CD8-positive, alpha-beta memory T cell (primary cell): Measurements from ENCODE around the gene SCAMP2. TPM values are rescaled to one million over a fixed set of nuclear protein-coding genes. Genes with fewer than 3 reads are reported as not detected.

Source experiments
- CTCF ChIA-PET: fragments of 350-600 bp; sonication (Branson Sonifier 250); formaldehyde crosslinking; loops from one replicate; lab custom pipeline; 2021; ENCODE audit warnings: antibody characterized with exemption; lab: Charles Lee
- POLR2A ChIA-PET: fragments of 350-600 bp; sonication (Branson Sonifier 250); formaldehyde crosslinking; loops from one replicate; lab custom pipeline; 2021; ENCODE audit warnings: antibody characterized with exemption; lab: Charles Lee
- DNase-seq, 5 donors: peaks; one replicate each; pipeline versions ENCODE4 v3.0.0 to v3.0.0-alpha.2; 2020 to 2022; ENCODE audit warnings: mixed read lengths in 1 of 5
- H3K27ac ChIP-seq: one replicate; pipeline ENCODE4 v1.7.0; 2013; ENCODE audit warnings: low read depth, mild to moderate bottlenecking, low read length, moderate library complexity
- H3K27me3 ChIP-seq: 2 replicates; pipeline ENCODE4 v1.7.0; 2013; ENCODE audit warnings: low read length, mild to moderate bottlenecking; ENCODE audit not compliant: insufficient read depth, poor library complexity, severe bottlenecking
- H3K36me3 ChIP-seq: 2 replicates; pipeline ENCODE4 v1.7.0; 2013; ENCODE audit warnings: mild to moderate bottlenecking, low read length, moderate library complexity; ENCODE audit not compliant: insufficient read depth
- H3K4me1 ChIP-seq: 2 replicates; pipeline ENCODE4 v1.7.0; 2013; ENCODE audit warnings: mild to moderate bottlenecking, low read length, moderate library complexity; ENCODE audit not compliant: insufficient read depth
- H3K4me3 ChIP-seq: 2 replicates; pipeline ENCODE4 v1.7.0; 2013; ENCODE audit warnings: mild to moderate bottlenecking, low read length
- H3K9me3 ChIP-seq: 2 replicates; pipeline ENCODE4 v1.7.0; 2013; ENCODE audit warnings: mild to moderate bottlenecking, low read length
- H3K27ac Mint-ChIP-seq, 8 donors: one replicate each; pipeline ENCODE4 v1.8.0; 2020 to 2021; ENCODE audit warnings: mixed read lengths in 8 of 8, mild to moderate bottlenecking in 6 of 8, inconsistent platforms in 3 of 8, moderate library complexity in 3 of 8
- H3K27me3 Mint-ChIP-seq, 2 donors: one replicate each; pipeline ENCODE4 v1.8.0; 2020 to 2021; ENCODE audit warnings: mixed read lengths in 2 of 2, mild to moderate bottlenecking in 1 of 2, moderate library complexity in 1 of 2
- H3K36me3 Mint-ChIP-seq, 3 donors: one replicate each; pipeline ENCODE4 v1.8.0; 2020 to 2021; ENCODE audit warnings: mixed read lengths in 3 of 3, inconsistent platforms in 1 of 3, mild to moderate bottlenecking in 1 of 3
- H3K4me1 Mint-ChIP-seq, 3 donors: one replicate each; pipeline ENCODE4 v1.8.0; 2020 to 2021; ENCODE audit warnings: mixed read lengths in 3 of 3, inconsistent platforms in 1 of 3, mild to moderate bottlenecking in 1 of 3
- H3K4me3 Mint-ChIP-seq, 7 donors: one replicate each; pipeline ENCODE4 v1.8.0; 2020 to 2021; ENCODE audit warnings: mixed read lengths in 7 of 7, mild to moderate bottlenecking in 6 of 7, moderate library complexity in 4 of 7, inconsistent platforms in 2 of 7
- H3K9me3 Mint-ChIP-seq, 5 donors: one replicate each; pipeline ENCODE4 v1.8.0; 2020 to 2022; ENCODE audit warnings: mixed read lengths in 5 of 5, mild to moderate bottlenecking in 3 of 5, moderate library complexity in 2 of 5, inconsistent platforms in 1 of 5
- polyA plus RNA-seq: library from polyadenylated mRNA; unstranded; fragments of 300-500 nt; fragmentation: Illumina TruSeq; gene quantifications from one replicate; pipeline ENCODE4 v1.2.3, GENCODE V29; 2021
- total RNA-seq, 2 experiments: library from RNA; stranded (reverse); gene quantifications; one replicate each; pipeline ENCODE4 v1.2.3, GENCODE V29; 2021

SCAMP2 gene
- total and polyA plus RNA-seq, 3 experiments from 2014 or later, result 82.8 to 154 (median 84.2) TPM

DNA sequence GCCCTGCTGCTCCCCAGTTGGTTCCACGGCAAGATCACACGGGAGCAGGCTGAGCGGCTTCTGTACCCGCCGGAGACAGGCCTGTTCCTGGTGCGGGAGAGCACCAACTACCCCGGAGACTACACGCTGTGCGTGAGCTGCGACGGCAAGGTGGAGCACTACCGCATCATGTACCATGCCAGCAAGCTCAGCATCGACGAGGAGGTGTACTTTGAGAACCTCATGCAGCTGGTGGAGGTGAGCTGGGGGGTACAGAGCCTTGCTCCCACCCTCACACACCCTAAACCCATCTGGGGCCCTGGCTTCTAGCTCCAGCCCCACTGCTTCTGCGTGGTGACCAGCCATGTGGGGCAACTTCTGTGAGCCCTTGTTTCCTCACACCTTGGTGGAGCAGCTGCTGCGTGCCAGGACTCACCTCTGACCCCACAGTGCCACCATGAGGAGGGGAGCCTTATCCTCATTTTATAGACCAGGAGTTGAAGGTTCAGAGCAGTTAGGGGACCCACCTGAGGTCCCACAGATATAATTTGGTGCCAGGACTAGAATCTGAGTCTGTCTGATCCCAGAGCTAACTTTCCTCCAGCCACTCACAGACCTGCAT, 73.8 kb downstream of the SCAMP2 start:
- peak in 1 of 5 donors; percentile 36 for DNase-seq
- POLR2A ChIA-PET, result interaction anchor here (0.6 to 2.4 kb wide), 7 partner anchors 9 to 30 kb away, joined by 3 to 13 read pairs (median 6); partner anchors contain the start of gene CSK
- peak overlapping the region; percentile 79 to 97 (median 94) for H3K27ac Mint-ChIP-seq
- H3K9me3 ChIP-seq, result no peaks in the 10 kb centered on the region
- CTCF ChIA-PET, result interaction anchor here (0.6 to 15.8 kb wide), 15 partner anchors 9 to 189 kb away, joined by 3 to 1086 read pairs (median 7); partner anchors contain the start of gene CSK
- peak overlapping the region in 3 of 7 donors; percentile 22 to 48 (median 24) for H3K4me3 Mint-ChIP-seq
- peak overlapping the region; percentile 65 for H3K27ac ChIP-seq
- H3K4me1 Mint-ChIP-seq, result peaks cover 46 to 57% (median 54%) of the 10 kb centered on the region in 3 donors
- H3K9me3 Mint-ChIP-seq, result no peaks in the 10 kb centered on the region
- no peaks in the 10 kb centered on the region for H3K27me3 ChIP-seq
- peak overlapping the region; percentile 32 for H3K4me3 ChIP-seq
- peaks cover 4 to 80% (median 6%) of the 10 kb centered on the region in 3 donors for H3K36me3 Mint-ChIP-seq
- no peaks in the 10 kb centered on the region for H3K27me3 Mint-ChIP-seq
- H3K4me1 ChIP-seq, result peaks cover 63% of the 10 kb centered on the region
- H3K36me3 ChIP-seq, result peaks cover 50% of the 10 kb centered on the region

DNA sequence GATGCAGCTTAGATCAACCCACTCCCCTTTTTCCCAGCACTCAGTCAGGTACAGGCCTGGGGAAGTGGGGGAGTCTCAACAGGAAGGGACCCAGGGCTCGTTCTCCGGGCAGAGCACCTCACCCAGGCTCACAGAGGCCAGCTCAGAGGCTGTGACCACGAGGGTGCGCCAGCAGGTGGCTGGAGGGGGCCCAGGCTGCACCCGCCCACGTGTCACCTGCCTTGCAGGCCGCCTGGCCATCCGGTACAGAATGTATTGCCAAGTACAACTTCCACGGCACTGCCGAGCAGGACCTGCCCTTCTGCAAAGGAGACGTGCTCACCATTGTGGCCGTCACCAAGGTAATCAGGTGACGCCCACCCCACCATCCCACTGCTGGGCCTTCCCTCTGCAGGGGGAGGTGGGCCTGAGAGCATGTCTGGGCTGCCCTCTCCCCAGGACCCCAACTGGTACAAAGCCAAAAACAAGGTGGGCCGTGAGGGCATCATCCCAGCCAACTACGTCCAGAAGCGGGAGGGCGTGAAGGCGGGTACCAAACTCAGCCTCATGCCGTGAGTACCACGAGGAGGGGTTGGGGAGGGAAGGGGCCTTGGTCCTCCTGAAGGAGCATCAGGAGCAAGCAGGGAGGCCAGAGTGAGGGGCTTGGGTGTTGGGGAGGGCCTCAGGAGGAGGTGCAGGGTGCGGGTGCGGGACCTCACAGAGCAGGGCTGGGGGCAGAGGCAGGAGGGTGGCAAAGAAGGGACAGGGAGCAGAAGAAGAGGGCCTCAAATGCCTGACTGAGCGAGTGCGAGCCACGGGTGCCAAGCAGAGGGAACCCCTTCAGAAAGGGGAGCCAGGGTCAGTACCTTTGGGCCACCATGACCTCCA, 74.5 kb downstream of the SCAMP2 start:
- Histone ChIP-seq H3K27me3 (no peaks in the 10 kb centered on the region), H3K4me1 (peaks cover 70% of the 10 kb centered on the region), H3K9me3 (no peaks in the 10 kb centered on the region), H3K36me3 (peaks cover 49% of the 10 kb centered on the region), H3K27ac (no peak overlapping the region), H3K4me3 (no peak overlapping the region)
- H3K27ac Mint-ChIP-seq, result peak overlapping the region; percentile 75 to 97 (median 94)
- peaks cover 49 to 61% (median 52%) of the 10 kb centered on the region in 3 donors for H3K4me1 Mint-ChIP-seq
- peaks cover 4 to 73% (median 4%) of the 10 kb centered on the region in 3 donors for H3K36me3 Mint-ChIP-seq
- H3K4me3 Mint-ChIP-seq, result peak overlapping the region in 3 of 7 donors; percentile 14 to 28 (median 24)
- ChIA-PET POLR2A (interaction anchor here (0.8 to 2.7 kb wide), 10 partner anchors 11 to 28 kb away, joined by 3 to 17 read pairs (median 8); partner anchors contain the start of gene CSK), CTCF (interaction anchor here (0.8 to 15.8 kb wide), 11 partner anchors 8 to 164 kb away, joined by 3 to 1086 read pairs (median 8); partner anchors contain the start of gene CSK)
- H3K9me3 Mint-ChIP-seq, result no peaks in the 10 kb centered on the region
- DNase-seq, result no peak
- no peaks in the 10 kb centered on the region for H3K27me3 Mint-ChIP-seq

DNA sequence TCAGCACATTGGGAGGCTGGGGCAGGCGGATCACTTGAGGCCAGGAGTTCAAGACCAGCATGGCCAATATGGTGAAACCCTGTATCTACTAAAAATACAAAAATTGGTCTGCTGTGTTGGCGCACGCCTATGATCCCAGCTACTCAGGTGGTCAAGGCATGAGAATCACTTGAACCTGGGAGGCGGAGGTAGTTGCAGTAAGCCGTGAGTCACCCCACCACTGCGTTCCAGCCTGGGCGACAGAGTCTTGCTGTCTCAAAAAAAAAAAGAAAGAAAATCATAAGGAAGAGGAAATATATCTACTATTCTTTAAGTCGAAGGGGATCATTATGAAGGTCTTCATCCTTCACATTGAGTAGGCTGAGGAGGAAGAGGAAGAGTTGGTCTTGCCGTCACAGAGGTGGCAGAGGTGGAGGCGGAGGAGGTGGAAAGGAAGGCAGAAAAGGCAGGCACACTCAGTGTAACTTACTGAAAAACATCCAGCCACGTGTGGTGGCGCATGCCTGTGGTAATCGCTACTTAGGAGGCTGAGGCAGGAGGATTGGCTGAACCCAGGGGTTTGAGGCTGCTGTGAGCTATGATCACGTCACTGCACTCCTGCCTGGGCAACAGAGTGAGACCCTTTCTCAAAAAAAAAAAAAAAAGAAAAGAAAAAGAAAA, 77.1 kb downstream of the SCAMP2 start:
- peak in 1 of 5 donors; percentile 43 for DNase-seq
- H3K27me3 Mint-ChIP-seq, result no peaks in the 10 kb centered on the region
- H3K4me1 Mint-ChIP-seq, result peaks cover 74 to 86% (median 77%) of the 10 kb centered on the region in 3 donors
- H3K27me3 ChIP-seq, result no peaks in the 10 kb centered on the region
- no peak overlapping the region for H3K4me3 ChIP-seq
- H3K27ac ChIP-seq, result no peak overlapping the region
- H3K27ac Mint-ChIP-seq, result peak overlapping the region; percentile 79 to 98 (median 92)
- POLR2A ChIA-PET, result interaction anchor here (0.6 to 2.7 kb wide), 7 partner anchors 8 to 150 kb away, joined by 3 to 17 read pairs (median 3); partner anchors contain the start of gene CSK
- no peaks in the 10 kb centered on the region for H3K9me3 ChIP-seq
- H3K4me1 ChIP-seq, result peaks cover 96% of the 10 kb centered on the region
- peak overlapping the region; percentile 6 to 78 (median 58) for H3K4me3 Mint-ChIP-seq
- H3K36me3 Mint-ChIP-seq, result peaks cover 4 to 58% (median 10%) of the 10 kb centered on the region in 3 donors
- CTCF ChIA-PET, result interaction anchor here (0.6 to 15.8 kb wide), 9 partner anchors 8 to 165 kb away, joined by 3 to 1086 read pairs (median 4); partner anchors contain the start of gene CSK
- peaks cover 45% of the 10 kb centered on the region for H3K36me3 ChIP-seq
- H3K9me3 Mint-ChIP-seq, result no peaks in the 10 kb centered on the region

DNA sequence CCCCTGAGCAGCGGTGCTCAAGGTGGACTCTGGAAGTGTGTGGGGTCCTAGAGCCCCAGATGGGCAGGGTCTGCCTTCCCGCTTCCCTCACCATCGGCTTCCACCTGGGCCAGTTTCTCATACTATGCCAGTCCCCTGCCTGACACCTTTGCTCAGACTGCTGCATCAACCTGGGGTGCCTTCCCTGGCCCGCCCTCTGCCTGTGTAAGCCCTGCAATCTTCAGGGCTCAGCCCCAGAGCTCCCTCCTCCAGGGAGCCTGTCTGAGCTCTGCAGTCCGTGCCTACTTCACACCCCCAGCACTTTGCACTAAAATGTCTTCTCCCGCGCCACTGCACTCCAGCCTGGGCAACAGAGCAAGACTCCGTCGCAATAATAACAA, 78.2 kb downstream of the SCAMP2 start:
- peaks cover 99% of the 10 kb centered on the region for H3K4me1 ChIP-seq
- DNase-seq, result peak in 1 of 5 donors; percentile 21
- peaks cover 80 to 93% (median 84%) of the 10 kb centered on the region in 3 donors for H3K4me1 Mint-ChIP-seq
- peaks cover 33% of the 10 kb centered on the region for H3K36me3 ChIP-seq
- H3K27me3 ChIP-seq, result no peaks in the 10 kb centered on the region
- CTCF ChIA-PET, result interaction anchor here (0.7 to 15.8 kb wide), 6 partner anchors 7 to 161 kb away, joined by 4 to 1086 read pairs (median 26); partner anchors contain the start of gene CSK
- H3K4me3 Mint-ChIP-seq, result peak overlapping the region; percentile 36 to 80 (median 61)
- H3K9me3 Mint-ChIP-seq, result no peaks in the 10 kb centered on the region
- peak overlapping the region; percentile 81 to 98 (median 92) for H3K27ac Mint-ChIP-seq
- POLR2A ChIA-PET, result interaction anchor here (1.0 to 5.9 kb wide), 3 partner anchors 13 to 24 kb away, joined by 3 to 89 read pairs (median 15); partner anchors contain the start of gene CSK
- H3K27ac ChIP-seq, result no peak overlapping the region
- no peaks in the 10 kb centered on the region for H3K27me3 Mint-ChIP-seq
- H3K36me3 Mint-ChIP-seq, result peaks cover 0 to 50% (median 7%) of the 10 kb centered on the region in 3 donors
- peak overlapping the region; percentile 18 for H3K4me3 ChIP-seq
- no peaks in the 10 kb centered on the region for H3K9me3 ChIP-seq

DNA sequence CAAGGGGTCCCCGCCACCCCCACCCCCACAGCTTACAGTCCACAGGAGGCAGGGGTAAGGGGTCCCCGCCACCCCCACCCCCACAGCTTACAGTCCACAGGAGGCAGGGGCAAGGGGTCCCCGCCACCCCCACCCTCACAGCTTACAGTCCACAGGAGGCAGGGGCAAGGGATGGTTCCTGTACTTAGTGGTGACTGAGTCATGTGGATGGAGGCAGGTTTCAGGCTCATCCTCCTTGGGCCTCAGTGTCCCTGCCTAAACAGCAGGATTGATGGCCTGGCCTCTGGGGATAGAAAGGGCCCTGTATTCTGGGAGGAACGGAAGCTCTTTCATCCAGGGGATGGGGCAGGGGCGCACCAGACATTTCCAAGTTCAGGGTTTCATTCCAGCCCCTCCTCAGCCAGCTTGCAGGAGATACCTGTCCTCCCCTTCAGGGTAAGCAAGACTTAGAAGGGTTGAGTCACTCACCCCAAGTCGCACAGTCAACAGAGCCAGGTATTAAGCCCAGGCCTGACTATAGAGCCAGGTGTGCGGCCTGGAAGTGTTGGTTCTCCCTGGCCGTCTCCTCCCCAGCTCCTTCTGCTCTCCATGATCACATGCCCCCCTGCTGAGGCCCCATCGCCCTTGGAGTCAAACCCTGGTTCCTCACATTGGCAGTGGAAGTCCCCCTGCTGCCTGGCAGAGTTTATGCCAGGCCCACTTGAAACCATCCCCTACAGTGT, 78.8 kb downstream of the SCAMP2 start:
- no peaks in the 10 kb centered on the region for H3K27me3 Mint-ChIP-seq
- peak in 1 of 5 donors; percentile 14 for DNase-seq
- H3K4me1 ChIP-seq, result peaks cover 99% of the 10 kb centered on the region
- ChIA-PET CTCF (interaction anchor here (0.7 to 15.8 kb wide), 14 partner anchors 9 to 180 kb away, joined by 3 to 1086 read pairs (median 4); partner anchors contain the start of genes CSK and ULK3), POLR2A (interaction anchor here (1.9 to 5.9 kb wide), 4 partner anchors 13 to 25 kb away, joined by 15 to 89 read pairs (median 18); partner anchors contain the start of gene CSK)
- H3K36me3 Mint-ChIP-seq, result peaks cover 0 to 46% (median 7%) of the 10 kb centered on the region in 3 donors
- H3K27me3 ChIP-seq, result no peaks in the 10 kb centered on the region
- no peaks in the 10 kb centered on the region for H3K9me3 ChIP-seq
- H3K27ac Mint-ChIP-seq, result peak overlapping the region; percentile 81 to 98 (median 92)
- H3K4me1 Mint-ChIP-seq, result peaks cover 80 to 93% (median 84%) of the 10 kb centered on the region in 3 donors
- peak overlapping the region; percentile 18 for H3K4me3 ChIP-seq
- H3K36me3 ChIP-seq, result peaks cover 28% of the 10 kb centered on the region
- no peak overlapping the region for H3K27ac ChIP-seq
- H3K4me3 Mint-ChIP-seq, result peak overlapping the region; percentile 46 to 80 (median 61)
- H3K9me3 Mint-ChIP-seq, result no peaks in the 10 kb centered on the region
